Measurements from ENCODE around the gene NCL. TPM values are rescaled to one million over a fixed set of nuclear protein-coding genes. Genes with fewer than 3 reads are reported as not detected.
"Not testable (repeated sequence)": the region's sequence is repeated elsewhere in the genome, so short reads cannot be mapped to it uniquely, and the experiment has no call there.

Gene NCL
- total RNA-seq, 2 donors from 2014 or later = 774 to 785 TPM

- peaks cover 52% of the 10 kb centered on the region for H3K36me3 Mint-ChIP-seq (ENCODE audit: low read depth)
- peaks cover 56% of the 10 kb centered on the region for H3K36me3 ChIP-seq (ENCODE audit: control insufficient read depth, insufficient read depth, low read length)
- WGBS, 2 experiments (ENCODE audit: insufficient coverage in 1 of 2, insufficient read length in 1 of 2) = 21 to 25% methylated on average over 3 to 4 of the region's 4 CpGs
Observed at GRCh38 chr2:231462729-231463465, 1.4 kb downstream of the NCL start.

GRCh38 chr2:231461516-231461971 lies 2.7 kb downstream of the NCL start:
- H3K27ac Mint-ChIP-seq = peak overlapping the region; percentile 9
- TF ChIP-seq CTCF (conservative IDR thresholded peaks at IDR 0.05) = no peak
- peaks cover 22% of the 10 kb centered on the region for H3K4me1 Mint-ChIP-seq
- no peak overlapping the region for H3K27ac ChIP-seq (ENCODE audit: low read depth, low read length)
- H3K9me3 ChIP-seq (ENCODE audit: control insufficient read depth, low read length) = no peaks in the 10 kb centered on the region
- peak overlapping the region; percentile 96 for H3K4me3 ChIP-seq (ENCODE audit: low read length)
- H3K36me3 Mint-ChIP-seq (ENCODE audit: low read depth) = peaks cover 65% of the 10 kb centered on the region
- H3K9me3 Mint-ChIP-seq = no peaks in the 10 kb centered on the region
- DNase-seq = no peak
- H3K4me3 Mint-ChIP-seq = peak overlapping the region; percentile 98
- no peaks in the 10 kb centered on the region for H3K4me1 ChIP-seq (ENCODE audit: control insufficient read depth, insufficient read depth, low read length)
- H3K27me3 Mint-ChIP-seq (ENCODE audit: insufficient read depth) = no peaks in the 10 kb centered on the region
- WGBS, 2 experiments (ENCODE audit: insufficient coverage in 1 of 2, insufficient read length in 1 of 2) = 97 to 99% methylated on average over 7 to 8 of the region's 8 CpGs
- H3K36me3 ChIP-seq (ENCODE audit: control insufficient read depth, insufficient read depth, low read length) = peaks cover 70% of the 10 kb centered on the region
- no peaks in the 10 kb centered on the region for H3K27me3 ChIP-seq (ENCODE audit: control insufficient read depth, insufficient read depth, low read length, poor library complexity, severe bottlenecking)
- H3K9ac ChIP-seq (ENCODE audit: extremely low read depth, low read length, poor library complexity, severe bottlenecking) = no peak overlapping the region

More at GRCh38 chr2:231462729-231463465, 1.4 kb downstream of the NCL start:
- DNase-seq = no peak
- H3K27ac Mint-ChIP-seq = peak overlapping the region; percentile 100
- no peaks in the 10 kb centered on the region for H3K27me3 Mint-ChIP-seq (ENCODE audit: insufficient read depth)
- Histone ChIP-seq H3K9me3 (ENCODE audit: control insufficient read depth, low read length) (no peaks in the 10 kb centered on the region), H3K4me1 (ENCODE audit: control insufficient read depth, insufficient read depth, low read length) (no peaks in the 10 kb centered on the region), H3K27ac (ENCODE audit: low read depth, low read length) (no peak overlapping the region), H3K9ac (ENCODE audit: extremely low read depth, low read length, poor library complexity, severe bottlenecking) (peak overlapping the region; percentile 96), H3K27me3 (ENCODE audit: control insufficient read depth, insufficient read depth, low read length, poor library complexity, severe bottlenecking) (no peaks in the 10 kb centered on the region), H3K4me3 (ENCODE audit: low read length) (peak overlapping the region; percentile 96)
- TF ChIP-seq CTCF (conservative IDR thresholded peaks at IDR 0.05) = no peak
- peak overlapping the region; percentile 98 for H3K4me3 Mint-ChIP-seq
- peaks cover 22% of the 10 kb centered on the region for H3K4me1 Mint-ChIP-seq
- no peaks in the 10 kb centered on the region for H3K9me3 Mint-ChIP-seq

GRCh38 chr2:231460841-231461240 lies 3.4 kb downstream of the NCL start:
- not testable (repeated sequence) for H3K27ac ChIP-seq (ENCODE audit: low read depth, low read length); H3K27me3 ChIP-seq (ENCODE audit: control insufficient read depth, insufficient read depth, low read length, poor library complexity, severe bottlenecking); H3K27ac Mint-ChIP-seq; H3K27me3 Mint-ChIP-seq (ENCODE audit: insufficient read depth); H3K9ac ChIP-seq (ENCODE audit: extremely low read depth, low read length, poor library complexity, severe bottlenecking); H3K4me1 ChIP-seq (ENCODE audit: control insufficient read depth, insufficient read depth, low read length); H3K9me3 Mint-ChIP-seq; DNase-seq; H3K4me3 ChIP-seq (ENCODE audit: low read length); H3K9me3 ChIP-seq (ENCODE audit: control insufficient read depth, low read length)
- H3K4me3 Mint-ChIP-seq = peak overlapping the region; percentile 4
- H3K4me1 Mint-ChIP-seq = peaks cover 23% of the 10 kb centered on the region
- WGBS, 2 experiments (ENCODE audit: insufficient coverage in 1 of 2, insufficient read length in 1 of 2) = 97 to 98% methylated on average over 4 to 10 of the region's 10 CpGs
- H3K36me3 ChIP-seq (ENCODE audit: control insufficient read depth, insufficient read depth, low read length) = peaks cover 77% of the 10 kb centered on the region
- H3K36me3 Mint-ChIP-seq (ENCODE audit: low read depth) = peaks cover 72% of the 10 kb centered on the region

All from endodermal cell (in vitro differentiated cells).